Heart right ventricle (tissue), 16 donors: ENCODE measurements around the gene NOVA2. TPM values are rescaled to one million over a fixed set of nuclear protein-coding genes. Genes with fewer than 3 reads are reported as not detected.

Experiments
- ATAC-seq, 8 donors: fragments of 200-7000 bp; cut with Tn5 transposase; one replicate each; pipeline ENCODE4 v1.9.1; 2020; ENCODE audit warnings: mild to moderate bottlenecking in 8 of 8, moderate library complexity in 8 of 8, moderate number of reproducible peaks in 1 of 8
- DNase-seq, 2 donors: peaks; one replicate each; pipeline ENCODE4 v3.0.0-alpha.2; 2020
- H3K27ac ChIP-seq, 10 donors: fragments of 200-600 bp; sonication (generic) in 2 of 10; one replicate each; pipeline versions ENCODE4 v1.5.0 to v1.8.0; 2020 to 2022; ENCODE audit warnings: mild to moderate bottlenecking in 3 of 10
- H3K27me3 ChIP-seq, 7 donors: fragments of 200-600 bp; one replicate each; pipeline ENCODE4 v1.8.0; 2021 to 2022; ENCODE audit warnings: mild to moderate bottlenecking in 2 of 7
- H3K36me3 ChIP-seq, 9 donors: fragments of 200-600 bp; sonication (generic) in 1 of 9; one replicate each; pipeline versions ENCODE4 v1.5.0 to v1.8.0; 2020 to 2022; ENCODE audit warnings: mild to moderate bottlenecking in 2 of 9
- H3K4me1 ChIP-seq, 9 donors: fragments of 200-600 bp; sonication (generic) in 1 of 9; one replicate each; pipeline versions ENCODE4 v1.5.0 to v1.8.0; 2020 to 2022; ENCODE audit warnings: mild to moderate bottlenecking in 4 of 9
- H3K4me3 ChIP-seq, 10 donors: fragments of 200-600 bp; sonication (generic) in 2 of 10; one replicate each; pipeline versions ENCODE4 v1.5.0 to v1.8.0; 2020 to 2022; ENCODE audit warnings: mild to moderate bottlenecking in 7 of 10, moderate library complexity in 2 of 10
- H3K9me3 ChIP-seq, 11 donors: fragments of 200-600 bp in 10 of 11; sonication (generic) in 2 of 11; one replicate each; pipeline versions ENCODE4 v1.5.0 to v1.8.0; 2013 to 2022; ENCODE audit warnings: mild to moderate bottlenecking in 2 of 11, control low read depth in 1 of 11, moderate library complexity in 1 of 11
- WGBS, 2 donors: extraction: QIAGEN DNeasy Blood & Tissue Kit; methylation state at CpG; one replicate each; pipeline ENCODE4 v1.1.7; 2013; ENCODE audit warnings: inconsistent platforms in 1 of 2; 5-methylcytosine and 5-hydroxymethylcytosine counted together
- intact Hi-C, 10 donors: fragments of 100-400 bp; cut with DNase I; formaldehyde crosslinking; loops; one replicate each; pipeline versions ENCODE4 v1.11.1 to v1.14.2; 2022
- long read RNA-seq, 3 donors: library from polyadenylated mRNA; unstranded; transcript quantifications; one replicate each; pipeline ENCODE4 v2.0.0, GENCODE V29; 2020 to 2021
- polyA plus RNA-seq, 2 donors: library from polyadenylated mRNA; stranded (reverse); fragments of 200-250 nt; gene quantifications; one replicate each; pipeline ENCODE4 v1.2.3, GENCODE V29; 2013
- total RNA-seq, 10 donors: library from RNA; stranded (reverse); fragmentation: NEBNext Ultra II Directional in 3 of 10; extraction: Animal tissue kit (Norgen Biotek cat#: 25700) in 3 of 10; gene quantifications; one replicate each; pipeline versions ENCODE4 v1.2.1 to v1.2.4, GENCODE V29; 2021 to 2023
- TF ChIP-seq, protein P1 (sequence below), 9 donors: fragments of 200-600 bp; sonication (generic) in 2 of 9; IDR thresholded peaks; one replicate each; pipeline versions ENCODE4 v1.5.0 to v1.8.0; 2021 to 2022; ENCODE audit warnings: antibody characterized with exemption in 9 of 9, mild to moderate bottlenecking in 5 of 9, moderate library complexity in 1 of 9
- donor health status: Arrhythmogenic right ventricular cardiomyopathy.
- donor health status: ischemic (EF 13 %, LVEDD 7.1; RV severe dilation, severe dysfunction).
- donor health status: healthy with polysubstance abuse.
- donor health status: DM: no; HTN: yes; CAD: no.
- donor health status: DM: no; HTN: no; CAD: no.
- donor health status: ischemic (EF 25% LVEDD 6.9; RV normal size, moderate dysfunction).
- donor health status: ischemic (EF 25% LVEDD 5.7; RV mildly dilated, moderate dysfunction).
- donor health status: healthy.
- donor health status: DM: yes; HTN: yes; CAD: no.
- donor health status: Ischemic cardiomyopathy.
- donor health status: ischemic (EF 35%, LVEDD 5.7; RV mildly dilated, moderate dysfunction).
- donor health status: nonischemic (EF 11% LVEDD 7.7; RV severe dilation, severe dysfunction).
- donor health status: DM: yes; HTN: yes; CAD: no.
- donor health status: PGD.
- donor health status: ischemic (EF 29% LVEDD 5.4; RV normal size, mild dysfunction).
- donor health status: nonischemic (EF 23%, LVEDD 6.1; RV moderate dilation, normal function).

Gene NOVA2, protein sequence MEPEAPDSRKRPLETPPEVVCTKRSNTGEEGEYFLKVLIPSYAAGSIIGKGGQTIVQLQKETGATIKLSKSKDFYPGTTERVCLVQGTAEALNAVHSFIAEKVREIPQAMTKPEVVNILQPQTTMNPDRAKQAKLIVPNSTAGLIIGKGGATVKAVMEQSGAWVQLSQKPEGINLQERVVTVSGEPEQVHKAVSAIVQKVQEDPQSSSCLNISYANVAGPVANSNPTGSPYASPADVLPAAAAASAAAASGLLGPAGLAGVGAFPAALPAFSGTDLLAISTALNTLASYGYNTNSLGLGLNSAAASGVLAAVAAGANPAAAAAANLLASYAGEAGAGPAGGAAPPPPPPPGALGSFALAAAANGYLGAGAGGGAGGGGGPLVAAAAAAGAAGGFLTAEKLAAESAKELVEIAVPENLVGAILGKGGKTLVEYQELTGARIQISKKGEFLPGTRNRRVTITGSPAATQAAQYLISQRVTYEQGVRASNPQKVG
- total RNA-seq, result 1 to 10 TPM; 4.4 to 7.8 (median 5.9) TPM
- 1 to 10 TPM; 1.6 to 8.2 TPM for polyA plus RNA-seq
- long read RNA-seq, donor 1, partial matches to known transcripts, result 2 of 3 reads
- long read RNA-seq, donor 1, other reads (novel, unspliced or antisense), result 1 of 3 reads
- long read RNA-seq, donor 2, partial matches to known transcripts, result 0 of 2 reads
- long read RNA-seq, donor 2, other reads (novel, unspliced or antisense), result 2 of 2 reads
- long read RNA-seq, donor 3, result 0 reads

DNA sequence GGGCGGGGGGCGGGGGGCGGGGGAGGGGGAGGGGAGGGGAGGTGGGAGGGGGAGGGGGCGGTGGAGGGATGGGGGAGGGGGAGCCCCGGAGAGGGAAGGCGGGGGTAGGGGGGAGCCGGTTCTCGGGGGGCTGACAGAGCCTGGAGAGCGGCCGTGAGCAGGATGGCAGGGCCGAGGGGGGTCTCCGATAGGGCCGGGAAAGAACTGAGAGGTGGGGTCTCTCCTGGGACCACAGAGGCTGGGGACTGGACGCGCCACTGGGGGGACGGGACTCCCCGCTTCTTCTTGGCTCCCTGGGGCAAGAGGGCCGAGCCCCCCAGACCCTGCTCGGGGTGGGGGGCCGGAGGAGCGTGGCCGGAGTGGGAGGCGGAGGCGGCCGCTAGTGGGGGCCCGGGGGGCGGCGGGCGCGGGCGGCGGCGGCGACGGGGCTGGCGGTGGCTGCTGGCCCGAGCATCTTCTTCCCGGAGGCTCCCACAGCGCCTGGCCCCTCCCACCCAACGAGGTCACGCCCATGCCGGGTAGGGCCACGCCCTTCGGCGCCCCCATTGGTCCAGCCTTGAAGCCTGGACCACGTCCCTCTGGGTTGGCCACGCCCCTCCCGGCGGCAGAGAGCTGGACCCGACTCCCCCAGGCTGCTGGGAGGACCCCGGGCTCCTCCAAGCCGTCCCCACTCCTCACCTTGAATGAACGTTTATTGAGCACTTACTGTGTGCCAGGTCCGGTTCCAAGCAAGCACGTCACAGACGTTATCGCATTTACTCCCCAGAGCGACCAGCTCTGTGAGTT is at the start of gene NOVA2:
Gene NOVA2 (minus strand): TSS at position 313 of the 786 bp plus-strand sequence. CDS start 514 bp downstream, outside the sequence.
- peak within 1 kb of the TSS; percentile 25 to 63 (median 52) for H3K4me3 ChIP-seq
- no peaks in the 10 kb centered on the region for H3K9me3 ChIP-seq
- H3K27me3 ChIP-seq, result peaks cover 0 to 74% (median 59%) of the 10 kb centered on the region in 7 donors
- peaks cover 0 to 25% (median 12%) of the 10 kb centered on the region in 9 donors for H3K4me1 ChIP-seq
- WGBS, 2 donors, result 4% methylated on average over 34 to 55 of the region's 58 CpGs
- TF ChIP-seq, protein P1, sequence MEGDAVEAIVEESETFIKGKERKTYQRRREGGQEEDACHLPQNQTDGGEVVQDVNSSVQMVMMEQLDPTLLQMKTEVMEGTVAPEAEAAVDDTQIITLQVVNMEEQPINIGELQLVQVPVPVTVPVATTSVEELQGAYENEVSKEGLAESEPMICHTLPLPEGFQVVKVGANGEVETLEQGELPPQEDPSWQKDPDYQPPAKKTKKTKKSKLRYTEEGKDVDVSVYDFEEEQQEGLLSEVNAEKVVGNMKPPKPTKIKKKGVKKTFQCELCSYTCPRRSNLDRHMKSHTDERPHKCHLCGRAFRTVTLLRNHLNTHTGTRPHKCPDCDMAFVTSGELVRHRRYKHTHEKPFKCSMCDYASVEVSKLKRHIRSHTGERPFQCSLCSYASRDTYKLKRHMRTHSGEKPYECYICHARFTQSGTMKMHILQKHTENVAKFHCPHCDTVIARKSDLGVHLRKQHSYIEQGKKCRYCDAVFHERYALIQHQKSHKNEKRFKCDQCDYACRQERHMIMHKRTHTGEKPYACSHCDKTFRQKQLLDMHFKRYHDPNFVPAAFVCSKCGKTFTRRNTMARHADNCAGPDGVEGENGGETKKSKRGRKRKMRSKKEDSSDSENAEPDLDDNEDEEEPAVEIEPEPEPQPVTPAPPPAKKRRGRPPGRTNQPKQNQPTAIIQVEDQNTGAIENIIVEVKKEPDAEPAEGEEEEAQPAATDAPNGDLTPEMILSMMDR (IDR thresholded peaks at IDR 0.05), result peak in 2 of 9 donors; percentile 6 to 14
- peaks cover 0 to 2% (median 0%) of the 10 kb centered on the region in 9 donors for H3K36me3 ChIP-seq
- DNase-seq (peak; percentile 83 to 84), ATAC-seq (peak; percentile 78 to 87 (median 82))
- peak within 1 kb of the TSS; percentile 58 to 93 (median 82) for H3K27ac ChIP-seq
- intact Hi-C loops, result no loop called here

DNA sequence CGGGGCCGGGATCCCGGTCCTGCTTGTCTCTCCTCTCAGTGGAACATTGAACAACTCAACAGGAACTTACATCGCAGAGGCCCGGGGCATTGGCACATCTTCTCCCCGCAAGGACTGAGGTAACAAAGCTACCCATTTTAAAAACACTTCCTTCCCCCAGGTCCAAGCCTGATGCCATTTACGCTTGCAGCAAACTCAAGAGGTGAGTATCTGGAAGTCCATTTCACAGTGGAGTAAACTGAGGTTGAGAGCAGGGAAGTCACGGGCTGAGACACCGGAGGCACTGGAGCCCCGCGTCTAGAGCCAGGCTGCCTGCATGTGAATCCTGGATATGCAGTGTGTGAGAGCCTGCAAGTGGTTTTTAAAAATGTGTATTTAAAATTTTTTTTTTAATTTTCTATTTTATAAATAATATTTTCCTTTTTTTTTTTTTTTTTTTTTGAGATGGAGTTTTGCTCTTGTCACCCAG is 49.7 kb upstream of the NOVA2 start:
- Histone ChIP-seq H3K27ac (peak overlapping the region in 1 of 10 donors; percentile 65), H3K4me1 (peaks cover 0 to 9% (median 0%) of the 10 kb centered on the region in 9 donors), H3K36me3 (peaks cover 0 to under 1% (median 0%) of the 10 kb centered on the region in 9 donors), H3K9me3 (no peaks in the 10 kb centered on the region), H3K4me3 (peak overlapping the region in 1 of 10 donors; percentile 36), H3K27me3 (peaks cover 0 to 62% (median 58%) of the 10 kb centered on the region in 7 donors)
- intact Hi-C loops, result no loop called here
- TF ChIP-seq, protein P1 (IDR thresholded peaks at IDR 0.05), result no peak
- DNase-seq (no peak), ATAC-seq (no peak)
- WGBS, 2 donors, result 51 to 57% methylated on average over 11 of the region's 11 CpGs

DNA sequence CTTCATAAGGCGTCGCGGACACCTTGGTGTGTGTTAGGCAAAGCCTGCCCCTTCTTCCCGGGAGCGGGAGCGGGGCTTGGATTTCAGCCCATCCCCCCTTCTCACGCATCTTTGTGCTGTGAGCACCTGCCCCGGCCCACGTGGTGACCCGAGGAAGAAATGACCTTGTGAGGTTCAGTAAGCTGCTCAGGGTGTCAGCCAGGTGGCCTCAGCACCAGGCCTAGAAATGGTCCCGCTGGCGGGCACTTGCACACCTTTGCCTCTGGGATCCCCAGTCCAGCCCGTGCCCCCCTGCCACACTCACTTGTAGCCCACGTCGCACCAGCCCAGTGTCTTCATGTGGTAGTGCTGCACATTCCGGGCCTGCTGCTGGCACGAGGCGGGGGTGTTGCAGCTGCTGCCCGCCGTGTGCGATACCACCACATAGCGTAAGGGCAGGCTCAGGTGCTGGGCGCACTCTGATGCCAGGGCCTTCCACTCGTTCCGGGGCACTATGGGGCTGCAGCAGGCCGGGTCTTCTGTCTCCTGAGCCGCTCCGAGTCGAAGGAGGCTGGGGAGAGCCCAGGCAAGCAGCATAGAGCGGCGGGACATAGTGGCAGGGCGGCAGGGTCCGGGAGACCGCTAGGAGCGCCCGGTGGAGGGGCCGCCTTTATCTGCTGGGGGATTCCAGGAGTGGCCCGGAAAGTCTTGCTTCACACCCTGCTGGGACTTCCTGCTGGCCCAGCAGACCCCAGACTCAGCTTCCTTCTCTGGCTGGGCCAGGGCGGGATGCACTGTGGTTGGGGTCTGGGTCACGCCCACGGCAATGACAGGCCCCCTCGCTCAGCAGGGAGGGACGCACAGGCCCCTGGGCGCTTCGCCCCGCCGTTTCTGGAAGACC is 49.0 kb upstream of the NOVA2 start, which contains the start of gene PGLYRP1:
Gene PGLYRP1 (minus strand): TSS at position 623 of the 880 bp plus-strand sequence. CDS start 32 bp downstream, at position 591.
- Histone ChIP-seq H3K9me3 (no peaks in the 10 kb centered on the region), H3K27ac (peak within 1 kb of the TSS in 1 of 10 donors; percentile 65), H3K4me3 (peak within 1 kb of the TSS in 1 of 10 donors; percentile 36), H3K27me3 (peaks cover 0 to 57% (median 55%) of the 10 kb centered on the region in 7 donors), H3K36me3 (peaks cover 0 to 4% (median 0%) of the 10 kb centered on the region in 9 donors), H3K4me1 (peaks cover 0 to 9% (median 0%) of the 10 kb centered on the region in 9 donors)
- DNase-seq, result no peak
- WGBS, 2 donors, result 22 to 31% methylated on average over 46 to 47 of the region's 47 CpGs
- intact Hi-C loops, result no loop called here
- ATAC-seq, result peak in 2 of 8 donors; percentile 18 to 39
- TF ChIP-seq, protein P1 (IDR thresholded peaks at IDR 0.05), result no peak
